ENCODE results near the gene SPCS2.
"Not testable (repeated sequence)": the region's sequence is repeated elsewhere in the genome, so short reads cannot be mapped to it uniquely, and the experiment has no call there.

DNA sequence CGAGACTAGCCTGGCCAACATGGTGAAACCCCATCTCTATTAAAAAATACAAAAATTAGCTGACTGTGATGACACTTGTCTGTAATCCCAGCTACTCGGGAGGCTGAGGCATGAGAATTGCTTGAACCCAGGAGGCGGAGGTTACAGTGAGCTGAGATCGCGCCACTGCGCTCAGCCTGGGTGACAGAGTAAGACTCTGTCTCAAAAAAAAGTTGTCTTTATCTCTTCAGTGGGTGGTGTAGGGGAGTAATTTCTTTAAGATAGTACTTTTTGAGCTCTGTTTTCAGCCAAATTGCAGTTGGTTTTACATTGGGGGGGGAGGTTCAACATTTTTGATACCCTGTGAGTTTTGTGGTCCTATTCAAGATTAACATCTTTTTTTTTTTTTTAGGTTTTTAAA, 11.1 kb downstream of the SPCS2 start:
- TF ChIP-seq, protein P1, sequence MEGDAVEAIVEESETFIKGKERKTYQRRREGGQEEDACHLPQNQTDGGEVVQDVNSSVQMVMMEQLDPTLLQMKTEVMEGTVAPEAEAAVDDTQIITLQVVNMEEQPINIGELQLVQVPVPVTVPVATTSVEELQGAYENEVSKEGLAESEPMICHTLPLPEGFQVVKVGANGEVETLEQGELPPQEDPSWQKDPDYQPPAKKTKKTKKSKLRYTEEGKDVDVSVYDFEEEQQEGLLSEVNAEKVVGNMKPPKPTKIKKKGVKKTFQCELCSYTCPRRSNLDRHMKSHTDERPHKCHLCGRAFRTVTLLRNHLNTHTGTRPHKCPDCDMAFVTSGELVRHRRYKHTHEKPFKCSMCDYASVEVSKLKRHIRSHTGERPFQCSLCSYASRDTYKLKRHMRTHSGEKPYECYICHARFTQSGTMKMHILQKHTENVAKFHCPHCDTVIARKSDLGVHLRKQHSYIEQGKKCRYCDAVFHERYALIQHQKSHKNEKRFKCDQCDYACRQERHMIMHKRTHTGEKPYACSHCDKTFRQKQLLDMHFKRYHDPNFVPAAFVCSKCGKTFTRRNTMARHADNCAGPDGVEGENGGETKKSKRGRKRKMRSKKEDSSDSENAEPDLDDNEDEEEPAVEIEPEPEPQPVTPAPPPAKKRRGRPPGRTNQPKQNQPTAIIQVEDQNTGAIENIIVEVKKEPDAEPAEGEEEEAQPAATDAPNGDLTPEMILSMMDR (IDR thresholded peaks at IDR 0.05), result not testable (repeated sequence)
- TF ChIP-seq EP300, POLR2A, POLR2AphosphoS5 (IDR thresholded peaks at IDR 0.05): not testable (repeated sequence)
